HFFc6 (cell line): Measurements from ENCODE around the gene ZNF883. TPM values are rescaled to one million over a fixed set of nuclear protein-coding genes. Genes with fewer than 3 reads are reported as not detected.

ENCODE experiments used
- DNase-seq: peaks from one replicate; pipeline ENCODE4 v3.0.0-alpha.2; 2018
- H3K27ac Mint-ChIP-seq: 2 replicates; pipeline ENCODE4 v1.8.0; 2020; ENCODE audit warnings: mild to moderate bottlenecking, mixed read lengths
- H3K27me3 Mint-ChIP-seq: 2 replicates; pipeline ENCODE4 v1.8.0; 2021; ENCODE audit warnings: mild to moderate bottlenecking, moderate library complexity, mixed read lengths; ENCODE audit not compliant: insufficient read depth
- H3K36me3 Mint-ChIP-seq: 2 replicates; pipeline ENCODE4 v1.8.0; 2021; ENCODE audit warnings: low read depth, mixed read lengths
- H3K4me1 Mint-ChIP-seq: 2 replicates; pipeline ENCODE4 v1.8.0; 2020; ENCODE audit warnings: low read depth, mixed read lengths
- H3K4me3 Mint-ChIP-seq: 2 replicates; pipeline ENCODE4 v1.8.0; 2020; ENCODE audit warnings: mild to moderate bottlenecking, moderate library complexity, mixed read lengths
- H3K9me3 Mint-ChIP-seq: 2 replicates; pipeline ENCODE4 v1.8.0; 2020; ENCODE audit warnings: mild to moderate bottlenecking, mixed read lengths
- CTCF ChIP-seq: fragments of 200-600 bp; sonication (generic); IDR thresholded peaks from 2 replicates; pipeline ENCODE4 v1.5.0; 2021; ENCODE audit warnings: antibody characterized with exemption, mild to moderate bottlenecking
- total RNA-seq, 6 experiments: library from RNA; stranded (reverse); fragmentation: NEBNext Ultra II Directional; extraction: Animal tissue kit (Norgen Biotek cat#: 25700); gene quantifications; 2 replicates in 1 of 6; 3 replicates in 5 of 6; pipeline ENCODE4 v1.2.3, GENCODE V29; 2021

Gene ZNF883
- total RNA-seq, 6 experiments from 2014 or later, result 3.5 to 7.6 (median 6.3) TPM

GRCh38 chr9:112911736-112912135 is 100.3 kb downstream of the ZNF883 start:
- H3K4me3 Mint-ChIP-seq, result no peak overlapping the region
- peaks cover 26% of the 10 kb centered on the region for H3K27me3 Mint-ChIP-seq

More at GRCh38 chr9:112911736-112912135, 100.3 kb downstream of the ZNF883 start:
- TF ChIP-seq CTCF, result no peak
- Mint-ChIP-seq H3K27ac (no peak overlapping the region), H3K36me3 (no peaks in the 10 kb centered on the region), H3K9me3 (no peaks in the 10 kb centered on the region), H3K4me1 (no peaks in the 10 kb centered on the region)
- no peak for DNase-seq

Other genes with a start within 250 kb of the ZNF883 start
- gene SLC46A2, start 121.3 kb downstream of the ZNF883 start, total RNA-seq, result not detected
- gene ZFP37, start 44.5 kb upstream of the ZNF883 start, total RNA-seq, result 1 to 10 TPM; 1.8 to 2.6 (median 2.2) TPM
- gene SLC31A2, start 138.8 kb upstream of the ZNF883 start, total RNA-seq, result 10 to 100 TPM in 1 of 6 experiments, 1 to 10 TPM in 5; 7.5 to 11.3 (median 9.4) TPM
- 10 to 100 TPM; 25.2 to 29.8 (median 28.0) TPM for gene FKBP15, start 209.1 kb upstream of the ZNF883 start, total RNA-seq
- gene SLC31A1, start 209.4 kb upstream of the ZNF883 start, total RNA-seq, result 10 to 100 TPM; 31.8 to 39.6 (median 36.7) TPM